SK-N-SH (cell line): ENCODE results near the gene IFNA17.
"Not testable (repeated sequence)": the region's sequence is repeated elsewhere in the genome, so short reads cannot be mapped to it uniquely, and the experiment has no call there.

Experiments used
- EP300 ChIP-seq, 2 experiments: IDR thresholded peaks; 2 replicates each; pipeline versions ENCODE4 v1.4.0 to v1.6.1; 2012; ENCODE audit warnings: borderline replicate concordance in 1 of 2, low read depth in 1 of 2, low read length in 1 of 2
- EZH2phosphoT487 ChIP-seq: fragments of 200-600 bp; sonication (generic); IDR thresholded peaks from 2 replicates; pipeline ENCODE4 v1.6.1; 2017; ENCODE audit warnings: low read depth, mixed run types, mild to moderate bottlenecking, antibody characterized with exemption, moderate library complexity, borderline replicate concordance
- GABPA ChIP-seq: IDR thresholded peaks from 2 replicates; pipeline ENCODE4 v1.4.0; 2012; ENCODE audit warnings: low read depth, mild to moderate bottlenecking
- JUND ChIP-seq: IDR thresholded peaks from 2 replicates; pipeline ENCODE4 v1.4.0; 2012
- NFIC ChIP-seq: IDR thresholded peaks from 2 replicates; pipeline ENCODE4 v1.4.0; 2012; ENCODE audit warnings: borderline replicate concordance
- NRF1 ChIP-seq: IDR thresholded peaks from 2 replicates; pipeline ENCODE4 v1.6.1; 2012; ENCODE audit warnings: low read depth, mild to moderate bottlenecking, low read length
- POLR2AphosphoS5 ChIP-seq: IDR thresholded peaks from 2 replicates; pipeline ENCODE4 v1.6.1; 2012; ENCODE audit warnings: low read depth, low read length
- RCOR1 ChIP-seq: fragments of 150-350 bp; IDR thresholded peaks from 2 replicates; pipeline ENCODE4 v1.6.1; 2017; ENCODE audit warnings: antibody characterized with exemption, low read length
- SIN3A ChIP-seq: IDR thresholded peaks from 2 replicates; pipeline ENCODE4 v1.6.1; 2012; ENCODE audit warnings: low read depth, mild to moderate bottlenecking, low read length, moderate library complexity, borderline replicate concordance
- TAF1 ChIP-seq: IDR thresholded peaks from 2 replicates; pipeline ENCODE4 v1.6.1; 2012; ENCODE audit warnings: low read depth, mild to moderate bottlenecking, low read length, moderate library complexity, borderline replicate concordance
- TEAD4 ChIP-seq: IDR thresholded peaks from 2 replicates; pipeline ENCODE4 v1.4.0; 2012; ENCODE audit warnings: mild to moderate bottlenecking, borderline replicate concordance; ENCODE audit not compliant: insufficient read depth
- TF ChIP-seq, protein P1 (sequence below): fragments of 200-600 bp; sonication (generic); IDR thresholded peaks from 2 replicates; pipeline ENCODE4 v1.6.1; 2017; ENCODE audit warnings: antibody characterized with exemption, mild to moderate bottlenecking, moderate library complexity
- TF ChIP-seq, protein P2 (sequence below): IDR thresholded peaks from 2 replicates; pipeline ENCODE4 v1.6.1; 2012; ENCODE audit warnings: mild to moderate bottlenecking, low read depth, low read length, moderate library complexity
- TF ChIP-seq, protein P3 (sequence below): IDR thresholded peaks from 2 replicates; pipeline ENCODE4 v1.4.0; 2012; ENCODE audit warnings: low read depth

GRCh38 chr9:21182810-21183736, 44.9 kb downstream of the IFNA17 start:
- TF ChIP-seq, protein P1, sequence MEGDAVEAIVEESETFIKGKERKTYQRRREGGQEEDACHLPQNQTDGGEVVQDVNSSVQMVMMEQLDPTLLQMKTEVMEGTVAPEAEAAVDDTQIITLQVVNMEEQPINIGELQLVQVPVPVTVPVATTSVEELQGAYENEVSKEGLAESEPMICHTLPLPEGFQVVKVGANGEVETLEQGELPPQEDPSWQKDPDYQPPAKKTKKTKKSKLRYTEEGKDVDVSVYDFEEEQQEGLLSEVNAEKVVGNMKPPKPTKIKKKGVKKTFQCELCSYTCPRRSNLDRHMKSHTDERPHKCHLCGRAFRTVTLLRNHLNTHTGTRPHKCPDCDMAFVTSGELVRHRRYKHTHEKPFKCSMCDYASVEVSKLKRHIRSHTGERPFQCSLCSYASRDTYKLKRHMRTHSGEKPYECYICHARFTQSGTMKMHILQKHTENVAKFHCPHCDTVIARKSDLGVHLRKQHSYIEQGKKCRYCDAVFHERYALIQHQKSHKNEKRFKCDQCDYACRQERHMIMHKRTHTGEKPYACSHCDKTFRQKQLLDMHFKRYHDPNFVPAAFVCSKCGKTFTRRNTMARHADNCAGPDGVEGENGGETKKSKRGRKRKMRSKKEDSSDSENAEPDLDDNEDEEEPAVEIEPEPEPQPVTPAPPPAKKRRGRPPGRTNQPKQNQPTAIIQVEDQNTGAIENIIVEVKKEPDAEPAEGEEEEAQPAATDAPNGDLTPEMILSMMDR, result peak; percentile 52
- TF ChIP-seq, protein P2, sequence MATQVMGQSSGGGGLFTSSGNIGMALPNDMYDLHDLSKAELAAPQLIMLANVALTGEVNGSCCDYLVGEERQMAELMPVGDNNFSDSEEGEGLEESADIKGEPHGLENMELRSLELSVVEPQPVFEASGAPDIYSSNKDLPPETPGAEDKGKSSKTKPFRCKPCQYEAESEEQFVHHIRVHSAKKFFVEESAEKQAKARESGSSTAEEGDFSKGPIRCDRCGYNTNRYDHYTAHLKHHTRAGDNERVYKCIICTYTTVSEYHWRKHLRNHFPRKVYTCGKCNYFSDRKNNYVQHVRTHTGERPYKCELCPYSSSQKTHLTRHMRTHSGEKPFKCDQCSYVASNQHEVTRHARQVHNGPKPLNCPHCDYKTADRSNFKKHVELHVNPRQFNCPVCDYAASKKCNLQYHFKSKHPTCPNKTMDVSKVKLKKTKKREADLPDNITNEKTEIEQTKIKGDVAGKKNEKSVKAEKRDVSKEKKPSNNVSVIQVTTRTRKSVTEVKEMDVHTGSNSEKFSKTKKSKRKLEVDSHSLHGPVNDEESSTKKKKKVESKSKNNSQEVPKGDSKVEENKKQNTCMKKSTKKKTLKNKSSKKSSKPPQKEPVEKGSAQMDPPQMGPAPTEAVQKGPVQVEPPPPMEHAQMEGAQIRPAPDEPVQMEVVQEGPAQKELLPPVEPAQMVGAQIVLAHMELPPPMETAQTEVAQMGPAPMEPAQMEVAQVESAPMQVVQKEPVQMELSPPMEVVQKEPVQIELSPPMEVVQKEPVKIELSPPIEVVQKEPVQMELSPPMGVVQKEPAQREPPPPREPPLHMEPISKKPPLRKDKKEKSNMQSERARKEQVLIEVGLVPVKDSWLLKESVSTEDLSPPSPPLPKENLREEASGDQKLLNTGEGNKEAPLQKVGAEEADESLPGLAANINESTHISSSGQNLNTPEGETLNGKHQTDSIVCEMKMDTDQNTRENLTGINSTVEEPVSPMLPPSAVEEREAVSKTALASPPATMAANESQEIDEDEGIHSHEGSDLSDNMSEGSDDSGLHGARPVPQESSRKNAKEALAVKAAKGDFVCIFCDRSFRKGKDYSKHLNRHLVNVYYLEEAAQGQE, result not testable (repeated sequence)
- TF ChIP-seq EP300 (IDR thresholded peaks at IDR 0.05; ENCODE audit: borderline replicate concordance in 1 of 2, low read depth in 1 of 2, low read length in 1 of 2); POLR2AphosphoS5; TEAD4; SIN3A; NFIC; GABPA; EZH2phosphoT487; NRF1; JUND; TAF1; RCOR1: not testable (repeated sequence)
- TF ChIP-seq, protein P3, sequence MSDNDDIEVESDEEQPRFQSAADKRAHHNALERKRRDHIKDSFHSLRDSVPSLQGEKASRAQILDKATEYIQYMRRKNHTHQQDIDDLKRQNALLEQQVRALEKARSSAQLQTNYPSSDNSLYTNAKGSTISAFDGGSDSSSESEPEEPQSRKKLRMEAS, result not testable (repeated sequence)
